ENCODE measurements around the gene ADGRF3. TPM values are rescaled to one million over a fixed set of nuclear protein-coding genes. Genes with fewer than 3 reads are reported as not detected.

ADGRF3 gene
- total and polyA plus RNA-seq, 2 experiments from 2014 or later = 0.12 to 0.33 TPM

GRCh38 chr2:26295511-26295910 is 51.1 kb downstream of the ADGRF3 start:
- H3K9me3 ChIP-seq (ENCODE audit: low read depth) = no peaks in the 10 kb centered on the region
- DNase-seq (ENCODE audit: low read depth in 1 of 2, low spot score in 1 of 2) = no peak
- no peak overlapping the region for H3K27ac ChIP-seq
- H3K36me3 ChIP-seq = peaks cover 3% of the 10 kb centered on the region
- H3K27me3 ChIP-seq = peaks cover 34% of the 10 kb centered on the region
- no peak for TF ChIP-seq CTCF (IDR thresholded peaks at IDR 0.05; ENCODE audit: low read depth, low read length)
- H3K4me1 ChIP-seq (ENCODE audit: low read depth) = peaks cover 11% of the 10 kb centered on the region
- H3K4me3 ChIP-seq = no peak overlapping the region

- no peak overlapping the region for H3K27ac ChIP-seq
- TF ChIP-seq CTCF (IDR thresholded peaks at IDR 0.05; ENCODE audit: low read depth, low read length) = no peak
- peaks cover 15% of the 10 kb centered on the region for H3K27me3 ChIP-seq
- H3K4me1 ChIP-seq (ENCODE audit: low read depth) = no peaks in the 10 kb centered on the region
- H3K9me3 ChIP-seq (ENCODE audit: low read depth) = no peaks in the 10 kb centered on the region
- peaks cover 20% of the 10 kb centered on the region for H3K36me3 ChIP-seq
- DNase-seq (ENCODE audit: low read depth in 1 of 2, low spot score in 1 of 2) = peak in 1 of 2 donors; percentile 50
- H3K4me3 ChIP-seq = no peak overlapping the region
Observed at GRCh38 chr2:26292646-26293045, 53.9 kb downstream of the ADGRF3 start.

- Histone ChIP-seq H3K4me3 (no peak overlapping the region), H3K36me3 (peaks cover 31% of the 10 kb centered on the region), H3K9me3 (ENCODE audit: low read depth) (no peaks in the 10 kb centered on the region), H3K27ac (no peak overlapping the region), H3K27me3 (no peaks in the 10 kb centered on the region), H3K4me1 (ENCODE audit: low read depth) (no peaks in the 10 kb centered on the region)
- DNase-seq (ENCODE audit: low read depth in 1 of 2, low spot score in 1 of 2) = no peak
- TF ChIP-seq CTCF (IDR thresholded peaks at IDR 0.05; ENCODE audit: low read depth, low read length) = no peak
Observed at GRCh38 chr2:26290001-26290400, 56.6 kb downstream of the ADGRF3 start.

GRCh38 chr2:26285931-26286330 is 60.7 kb downstream of the ADGRF3 start:
- Histone ChIP-seq H3K4me3 (no peak overlapping the region), H3K36me3 (peaks cover 63% of the 10 kb centered on the region), H3K27ac (no peak overlapping the region), H3K9me3 (ENCODE audit: low read depth) (no peaks in the 10 kb centered on the region), H3K27me3 (no peaks in the 10 kb centered on the region), H3K4me1 (ENCODE audit: low read depth) (no peaks in the 10 kb centered on the region)
- no peak for TF ChIP-seq CTCF (IDR thresholded peaks at IDR 0.05; ENCODE audit: low read depth, low read length)
- DNase-seq (ENCODE audit: low read depth in 1 of 2, low spot score in 1 of 2) = no peak

GRCh38 chr2:26284132-26284531 is 62.5 kb downstream of the ADGRF3 start:
- no peak overlapping the region for H3K4me3 ChIP-seq
- peaks cover 65% of the 10 kb centered on the region for H3K36me3 ChIP-seq
- no peak overlapping the region for H3K27ac ChIP-seq
- no peaks in the 10 kb centered on the region for H3K4me1 ChIP-seq (ENCODE audit: low read depth)
- peak in 1 of 2 donors; percentile 17 for DNase-seq (ENCODE audit: low read depth in 1 of 2, low spot score in 1 of 2)
- H3K9me3 ChIP-seq (ENCODE audit: low read depth) = no peaks in the 10 kb centered on the region
- H3K27me3 ChIP-seq = no peaks in the 10 kb centered on the region
- no peak for TF ChIP-seq CTCF (IDR thresholded peaks at IDR 0.05; ENCODE audit: low read depth, low read length)

- H3K9me3 ChIP-seq (ENCODE audit: low read depth) = no peaks in the 10 kb centered on the region
- TF ChIP-seq CTCF (IDR thresholded peaks at IDR 0.05; ENCODE audit: low read depth, low read length) = no peak
- no peak for DNase-seq (ENCODE audit: low read depth in 1 of 2, low spot score in 1 of 2)
- H3K4me3 ChIP-seq = no peak overlapping the region
- H3K27ac ChIP-seq = no peak overlapping the region
- H3K36me3 ChIP-seq = peaks cover 66% of the 10 kb centered on the region
- H3K27me3 ChIP-seq = no peaks in the 10 kb centered on the region
- H3K4me1 ChIP-seq (ENCODE audit: low read depth) = no peaks in the 10 kb centered on the region
Observed at GRCh38 chr2:26283606-26284005, 63.0 kb downstream of the ADGRF3 start.

Measured in cardiac muscle cell (in vitro differentiated cells and primary cell).